Activated CD4-positive, alpha-beta T cell treated with anti-CD3 and anti-CD28 coated beads for 36 hours (primary cell): ENCODE results near the gene LRBA. TPM values are rescaled to one million over a fixed set of nuclear protein-coding genes. Genes with fewer than 3 reads are reported as not detected.
A peak's percentile ranks its signal among the peaks of the same experiment; 100 is the strongest.

Experiments used
- ATAC-seq: fragments of 200-7000 bp; cut with Tn5 transposase; one replicate; pipeline ENCODE4 v1.10.0; 2021; ENCODE audit warnings: mild to moderate bottlenecking, moderate library complexity
- CTCF ChIA-PET: fragments of 350-600 bp; sonication (Branson Sonifier 250); formaldehyde crosslinking; loops from one replicate; lab custom pipeline; 2021; ENCODE audit warnings: antibody characterized with exemption; lab: Charles Lee
- POLR2A ChIA-PET: fragments of 350-600 bp; sonication (Branson Sonifier 250); formaldehyde crosslinking; loops from one replicate; lab custom pipeline; 2021; ENCODE audit warnings: antibody characterized with exemption, inconsistent platforms; lab: Charles Lee
- DNase-seq: peaks from one replicate; pipeline ENCODE4 v3.0.0-alpha.2; 2020
- H3K27ac Mint-ChIP-seq: one replicate; pipeline ENCODE4 v1.8.0; 2021; ENCODE audit warnings: mixed read lengths
- H3K27me3 Mint-ChIP-seq: one replicate; pipeline ENCODE4 v1.8.0; 2021; ENCODE audit warnings: mixed read lengths
- H3K36me3 Mint-ChIP-seq: one replicate; pipeline ENCODE4 v1.8.0; 2021; ENCODE audit warnings: low read depth, mixed read lengths
- H3K4me1 Mint-ChIP-seq: one replicate; pipeline ENCODE4 v1.8.0; 2021; ENCODE audit warnings: mixed read lengths
- H3K4me3 Mint-ChIP-seq: one replicate; pipeline ENCODE4 v1.8.0; 2021; ENCODE audit warnings: mild to moderate bottlenecking, moderate library complexity, mixed read lengths
- H3K9me3 Mint-ChIP-seq: one replicate; pipeline ENCODE4 v1.8.0; 2021; ENCODE audit warnings: low read depth, mixed read lengths
- intact Hi-C, 2 experiments: fragments of 100-400 bp; cut with DNase I in 1 of 2; cut with micrococcal nuclease in 1 of 2; formaldehyde crosslinking; loops; one replicate each; pipeline versions ENCODE4 v1.14.2 to v1.15.1; 2022 to 2024; cut with DNase I, micrococcal nuclease
- total RNA-seq, 2 experiments: library from RNA; stranded (reverse); gene quantifications; one replicate each; pipeline ENCODE4 v1.2.3, GENCODE V29; 2021

The LRBA gene
- total RNA-seq, 2 experiments from 2014 or later = 56.6 to 59.2 TPM

DNA sequence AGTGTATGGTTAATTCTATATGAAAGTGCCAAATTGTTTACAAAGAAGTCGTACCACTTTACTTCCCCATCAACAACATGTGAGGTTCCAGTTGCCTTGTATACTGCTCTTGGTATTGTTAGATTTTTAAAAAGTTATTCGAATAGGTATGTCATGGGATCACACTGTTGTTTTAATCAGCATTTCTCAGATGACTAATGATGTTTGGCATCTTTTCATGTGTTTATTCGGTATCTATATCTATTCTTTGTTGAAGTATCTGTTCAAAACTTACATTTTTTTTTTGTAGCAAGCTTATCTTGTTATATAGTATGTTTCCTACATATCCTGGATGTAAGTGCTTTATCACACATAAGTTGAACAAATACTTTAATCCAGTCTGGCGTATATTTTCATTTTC is 532.5 kb downstream of the LRBA start:
- CTCF ChIA-PET = no interaction called here
- Mint-ChIP-seq H3K4me1 (no peaks in the 10 kb centered on the region), H3K4me3 (no peak overlapping the region), H3K27ac (no peak overlapping the region), H3K36me3 (peaks cover 37% of the 10 kb centered on the region), H3K9me3 (no peaks in the 10 kb centered on the region), H3K27me3 (no peaks in the 10 kb centered on the region)
- intact Hi-C loops = no loop called here
- ATAC-seq = no peak
- POLR2A ChIA-PET = no interaction called here
- DNase-seq = no peak

GRCh38 chr4:150479657-150480056 is 535.4 kb downstream of the LRBA start:
- H3K9me3 Mint-ChIP-seq = no peaks in the 10 kb centered on the region
- intact Hi-C loops = no loop called here
- POLR2A ChIA-PET = no interaction called here

GRCh38 chr4:150477869-150478268 is 537.2 kb downstream of the LRBA start:
- no peaks in the 10 kb centered on the region for H3K9me3 Mint-ChIP-seq
- H3K27me3 Mint-ChIP-seq = no peaks in the 10 kb centered on the region
- ChIA-PET CTCF (no interaction called here), POLR2A (no interaction called here)
- peaks cover 39% of the 10 kb centered on the region for H3K36me3 Mint-ChIP-seq
- intact Hi-C loops = no loop called here
- H3K27ac Mint-ChIP-seq = no peak overlapping the region
- DNase-seq = no peak
- no peak overlapping the region for H3K4me3 Mint-ChIP-seq
- ATAC-seq = no peak
- H3K4me1 Mint-ChIP-seq = peaks cover 9% of the 10 kb centered on the region

More at GRCh38 chr4:150479657-150480056, 535.4 kb downstream of the LRBA start:
- H3K27me3 Mint-ChIP-seq = no peaks in the 10 kb centered on the region
- no peak overlapping the region for H3K4me3 Mint-ChIP-seq
- H3K36me3 Mint-ChIP-seq = peaks cover 40% of the 10 kb centered on the region
- peaks cover 9% of the 10 kb centered on the region for H3K4me1 Mint-ChIP-seq
- no peak overlapping the region for H3K27ac Mint-ChIP-seq
- DNase-seq = no peak
- CTCF ChIA-PET = interaction anchor here (0.6 to 1.3 kb wide), 2 partner anchors 38 to 1321 kb away, joined by 3 read pairs; no protein-coding TSS in a partner anchor
- no peak for ATAC-seq

GRCh38 chr4:150476776-150477175 is 538.3 kb downstream of the LRBA start:
- Mint-ChIP-seq H3K4me3 (no peak overlapping the region), H3K27me3 (no peaks in the 10 kb centered on the region), H3K4me1 (peaks cover 9% of the 10 kb centered on the region), H3K36me3 (peaks cover 37% of the 10 kb centered on the region), H3K9me3 (no peaks in the 10 kb centered on the region), H3K27ac (no peak overlapping the region)
- intact Hi-C loops = no loop called here
- ATAC-seq (no peak), DNase-seq (no peak)
- POLR2A ChIA-PET = no interaction called here
- CTCF ChIA-PET = interaction anchor here (0.9 kb wide), 1 partner anchor 158 kb away, joined by 3 read pairs; no protein-coding TSS in a partner anchor

DNA sequence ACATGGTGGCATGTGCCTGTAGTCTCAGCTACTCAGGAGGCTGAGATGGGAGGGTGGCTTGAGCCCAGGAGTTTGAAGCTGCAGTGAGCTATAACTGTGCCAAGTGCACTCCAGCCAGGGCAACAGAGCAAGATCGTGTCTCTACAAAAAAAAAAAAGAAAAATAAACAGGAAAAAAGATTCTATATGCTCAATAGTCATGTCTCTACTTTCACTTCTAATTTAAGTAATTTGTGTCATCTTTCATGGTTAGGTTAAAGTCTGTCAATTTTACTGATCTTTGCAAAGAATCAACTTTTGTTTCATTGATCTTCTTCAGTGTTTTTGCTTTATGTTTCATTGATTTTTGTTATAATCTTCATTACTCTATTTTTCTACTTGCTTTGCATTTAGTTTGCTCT is 539.3 kb downstream of the LRBA start:
- intact Hi-C loops = no loop called here
- no peak for DNase-seq
- ChIA-PET CTCF (interaction anchor here (0.6 to 0.9 kb wide), 3 partner anchors 38 to 233 kb away, joined by 3 to 4 read pairs (median 3); no protein-coding TSS in a partner anchor), POLR2A (interaction anchor here (0.6 kb wide), 1 partner anchor 484 kb away, joined by 4 read pairs; no protein-coding TSS in a partner anchor)
- Mint-ChIP-seq H3K4me1 (peaks cover 9% of the 10 kb centered on the region), H3K36me3 (peaks cover 33% of the 10 kb centered on the region), H3K9me3 (no peaks in the 10 kb centered on the region), H3K27ac (no peak overlapping the region), H3K27me3 (no peaks in the 10 kb centered on the region), H3K4me3 (no peak overlapping the region)
- ATAC-seq = peak; percentile 33

- DNase-seq = no peak
- Mint-ChIP-seq H3K27me3 (no peaks in the 10 kb centered on the region), H3K27ac (no peak overlapping the region), H3K9me3 (no peaks in the 10 kb centered on the region), H3K4me3 (no peak overlapping the region), H3K4me1 (no peaks in the 10 kb centered on the region), H3K36me3 (peaks cover 23% of the 10 kb centered on the region)
- intact Hi-C loops = no loop called here
- CTCF ChIA-PET = no interaction called here
- ATAC-seq = no peak
- POLR2A ChIA-PET = no interaction called here
These were observed 550.6 kb downstream of the LRBA start for GRCh38 chr4:150464523-150464922.

- ChIA-PET POLR2A (no interaction called here), CTCF (interaction anchor here (1.2 kb wide), 1 partner anchor 9 kb away, joined by 4 read pairs; no protein-coding TSS in a partner anchor)
- intact Hi-C loops = no loop called here
- H3K27me3 Mint-ChIP-seq = no peaks in the 10 kb centered on the region
- H3K9me3 Mint-ChIP-seq = no peaks in the 10 kb centered on the region
- no peak for ATAC-seq
- peaks cover 24% of the 10 kb centered on the region for H3K36me3 Mint-ChIP-seq
- no peak overlapping the region for H3K27ac Mint-ChIP-seq
- H3K4me1 Mint-ChIP-seq = no peaks in the 10 kb centered on the region
- no peak for DNase-seq
- no peak overlapping the region for H3K4me3 Mint-ChIP-seq
These were observed 552.3 kb downstream of the LRBA start for GRCh38 chr4:150462743-150463142.

DNA sequence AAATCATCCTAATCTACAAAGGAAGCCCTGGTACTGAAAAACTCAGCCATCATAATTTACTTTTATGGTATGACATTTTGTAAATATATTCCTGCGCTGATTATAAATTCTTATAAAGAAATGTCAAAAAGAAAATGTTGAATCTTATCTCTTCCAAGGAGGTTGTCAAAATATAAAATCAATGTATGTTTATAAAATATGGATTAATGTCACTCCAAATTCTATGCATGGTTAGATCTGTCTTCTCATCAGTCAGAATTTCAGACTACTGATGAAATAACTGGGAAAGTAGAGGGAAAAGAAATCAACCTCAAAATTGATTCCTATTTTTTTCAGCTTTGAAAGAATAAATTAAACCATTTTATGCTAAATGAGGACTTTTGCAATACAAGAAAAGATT is 553.1 kb downstream of the LRBA start:
- Mint-ChIP-seq H3K27me3 (no peaks in the 10 kb centered on the region), H3K4me3 (no peak overlapping the region), H3K9me3 (no peaks in the 10 kb centered on the region), H3K36me3 (peaks cover 27% of the 10 kb centered on the region), H3K4me1 (no peaks in the 10 kb centered on the region), H3K27ac (no peak overlapping the region)
- intact Hi-C loops = no loop called here
- DNase-seq (no peak), ATAC-seq (no peak)
- POLR2A ChIA-PET = no interaction called here
- CTCF ChIA-PET = no interaction called here

- CTCF ChIA-PET = no interaction called here
- H3K4me1 Mint-ChIP-seq = no peaks in the 10 kb centered on the region
- ATAC-seq = no peak
- POLR2A ChIA-PET = no interaction called here
- peaks cover 9% of the 10 kb centered on the region for H3K9me3 Mint-ChIP-seq
- no peaks in the 10 kb centered on the region for H3K27me3 Mint-ChIP-seq
- DNase-seq = no peak
- peaks cover 28% of the 10 kb centered on the region for H3K36me3 Mint-ChIP-seq
- intact Hi-C loops = no loop called here
- no peak overlapping the region for H3K27ac Mint-ChIP-seq
- H3K4me3 Mint-ChIP-seq = no peak overlapping the region
These were observed 557.3 kb downstream of the LRBA start for GRCh38 chr4:150457802-150458201.

DNA sequence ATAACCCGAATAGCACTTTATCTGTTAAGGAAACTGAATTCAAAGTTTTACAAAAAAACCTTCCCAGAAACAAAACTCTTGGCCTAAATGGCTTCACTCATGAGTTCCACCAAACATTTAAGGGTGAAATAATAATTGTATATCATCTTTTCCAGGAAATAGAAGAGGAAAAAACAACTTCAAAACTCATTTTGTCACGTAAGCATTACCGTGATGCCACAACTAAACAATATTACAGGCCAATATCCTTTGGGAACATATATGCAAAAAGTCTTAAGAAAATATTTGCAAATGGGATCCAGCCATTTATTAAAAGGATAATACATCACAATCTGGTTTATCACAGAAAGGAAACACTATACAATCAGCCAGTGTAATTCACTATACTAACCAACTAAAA is 563.2 kb downstream of the LRBA start:
- ATAC-seq (no peak), DNase-seq (no peak)
- Mint-ChIP-seq H3K27me3 (no peaks in the 10 kb centered on the region), H3K4me3 (no peak overlapping the region), H3K9me3 (peaks cover 13% of the 10 kb centered on the region), H3K27ac (no peak overlapping the region), H3K4me1 (no peaks in the 10 kb centered on the region), H3K36me3 (peaks cover 16% of the 10 kb centered on the region)
- ChIA-PET POLR2A (no interaction called here), CTCF (no interaction called here)
- intact Hi-C loops = no loop called here

DNA sequence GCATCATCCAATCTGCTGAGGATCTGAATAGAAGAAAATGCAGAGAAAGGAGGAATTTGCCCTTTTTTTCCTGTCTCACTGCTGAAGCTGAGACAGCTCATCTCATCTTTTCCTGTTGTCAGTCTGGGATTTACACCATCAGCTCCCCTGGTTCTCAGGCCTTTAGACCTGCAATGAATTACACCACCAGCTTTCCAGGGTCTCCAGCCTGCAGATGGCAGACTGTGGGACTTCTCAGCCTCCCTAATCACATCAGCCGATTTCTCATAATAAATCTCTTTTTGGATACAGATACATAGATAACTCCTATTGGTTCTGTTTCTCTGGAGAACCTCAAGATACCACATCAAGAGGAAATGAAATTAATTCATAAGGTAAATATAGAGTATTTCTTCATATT is 567.7 kb downstream of the LRBA start:
- POLR2A ChIA-PET = no interaction called here
- H3K27me3 Mint-ChIP-seq = no peaks in the 10 kb centered on the region

GRCh38 chr4:150439451-150439933 is 575.6 kb downstream of the LRBA start:
- Mint-ChIP-seq H3K27me3 (no peaks in the 10 kb centered on the region), H3K27ac (no peak overlapping the region), H3K4me1 (peaks cover 16% of the 10 kb centered on the region), H3K4me3 (no peak overlapping the region), H3K36me3 (peaks cover 19% of the 10 kb centered on the region), H3K9me3 (no peaks in the 10 kb centered on the region)
- intact Hi-C loops = no loop called here
- POLR2A ChIA-PET = no interaction called here
- DNase-seq = no peak
- CTCF ChIA-PET = interaction anchor here (0.6 to 1.3 kb wide), 2 partner anchors 14 to 429 kb away, joined by 3 read pairs; no protein-coding TSS in a partner anchor
- no peak for ATAC-seq

More for the DNA sequence above, 567.7 kb downstream of the LRBA start:
- H3K27ac Mint-ChIP-seq = no peak overlapping the region
- intact Hi-C loops = no loop called here
- peaks cover 3% of the 10 kb centered on the region for H3K9me3 Mint-ChIP-seq
- DNase-seq (no peak), ATAC-seq (no peak)
- H3K36me3 Mint-ChIP-seq = peaks cover 9% of the 10 kb centered on the region
- no peak overlapping the region for H3K4me3 Mint-ChIP-seq
- CTCF ChIA-PET = no interaction called here
- no peaks in the 10 kb centered on the region for H3K4me1 Mint-ChIP-seq
